CD4-positive, alpha-beta T cell treated with Interleukin-15 for 4 hours (primary cell): ENCODE results near the gene SCN5A.

Experiments used
- DNase-seq: peaks from one replicate; pipeline ENCODE4 v3.0.0-alpha.2; 2020; ENCODE audit warnings: low spot score

Gene SCN5A

DNA sequence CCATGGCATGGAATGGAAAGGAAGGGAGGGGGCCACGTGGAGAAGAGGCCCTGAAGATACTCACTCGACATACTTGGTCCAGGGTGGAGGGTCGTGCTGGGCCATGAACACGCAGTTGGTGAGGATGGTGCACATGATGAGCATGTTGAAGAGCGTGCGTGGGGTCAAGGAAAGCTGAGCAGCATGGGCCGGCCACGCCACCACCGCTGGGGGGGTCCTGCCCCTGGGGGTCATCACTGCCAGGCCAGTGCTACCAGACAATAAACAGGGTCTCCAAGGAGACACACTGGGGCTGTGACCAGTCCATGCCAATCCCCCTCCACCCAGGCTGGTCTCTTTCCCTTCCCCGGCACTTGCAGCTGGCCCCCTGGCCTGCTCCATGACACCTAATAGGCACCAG, 27.2 kb downstream of the SCN5A start:
- DNase-seq, result no peak

DNA sequence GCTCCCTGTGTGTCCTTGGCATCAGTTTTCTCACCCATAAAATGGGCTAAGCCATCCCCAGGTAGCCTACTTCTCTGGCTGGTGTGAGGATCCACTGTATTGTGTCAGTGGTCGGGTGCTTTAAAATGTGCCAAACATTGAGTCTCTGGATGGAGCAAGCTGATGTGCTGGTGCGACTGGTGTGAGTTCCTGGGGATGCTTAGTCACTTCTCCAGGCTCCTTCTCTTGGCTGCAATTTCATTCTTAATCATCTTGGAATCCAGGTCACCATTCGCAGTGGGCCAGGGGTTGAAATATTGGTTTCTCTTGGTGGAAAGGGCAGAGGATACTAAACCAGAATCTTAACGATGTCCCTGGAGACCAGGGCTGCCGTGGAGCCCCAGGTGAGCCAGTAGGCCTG, 29.3 kb downstream of the SCN5A start:
- DNase-seq, result no peak

DNA sequence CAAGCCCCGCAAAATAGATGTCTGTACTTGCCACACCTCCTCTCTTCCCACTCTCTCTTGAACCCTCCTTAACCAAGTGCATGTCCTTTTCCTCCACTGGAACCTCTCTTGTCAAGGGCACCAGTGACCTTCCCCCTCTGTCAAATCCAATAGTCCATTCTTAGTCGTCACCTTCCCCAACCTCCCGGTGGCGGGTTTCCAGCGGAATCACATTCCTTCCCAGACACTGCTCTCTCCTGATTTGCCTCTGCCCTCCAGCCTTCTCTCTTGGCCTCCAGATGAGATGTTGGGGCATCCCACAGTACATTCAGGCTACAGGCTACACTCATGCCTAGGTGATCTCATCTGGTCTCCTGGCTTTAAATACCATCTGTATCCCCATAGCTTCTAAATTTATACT, 31.1 kb downstream of the SCN5A start:
- DNase-seq, result no peak

DNA sequence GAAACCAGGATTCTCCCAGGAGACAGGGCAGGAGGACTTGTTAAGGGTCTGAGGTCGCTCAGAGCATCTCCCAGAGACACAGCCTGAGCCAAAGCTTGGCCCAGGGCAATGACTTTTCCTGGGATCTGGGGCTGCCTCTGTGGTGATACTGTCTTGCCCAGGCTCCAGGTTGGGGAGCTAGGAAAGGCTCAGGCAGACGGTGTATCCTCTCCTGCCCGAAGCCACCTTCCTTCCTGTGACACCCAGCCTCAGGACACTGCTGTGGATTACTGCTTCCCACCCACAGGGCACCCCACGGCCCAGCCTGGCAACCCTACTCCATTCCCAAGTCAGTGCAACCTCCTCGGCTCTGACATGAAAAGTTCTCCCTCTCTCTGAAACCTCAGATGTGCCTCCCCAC, 31.9 kb downstream of the SCN5A start:
- no peak for DNase-seq

DNA sequence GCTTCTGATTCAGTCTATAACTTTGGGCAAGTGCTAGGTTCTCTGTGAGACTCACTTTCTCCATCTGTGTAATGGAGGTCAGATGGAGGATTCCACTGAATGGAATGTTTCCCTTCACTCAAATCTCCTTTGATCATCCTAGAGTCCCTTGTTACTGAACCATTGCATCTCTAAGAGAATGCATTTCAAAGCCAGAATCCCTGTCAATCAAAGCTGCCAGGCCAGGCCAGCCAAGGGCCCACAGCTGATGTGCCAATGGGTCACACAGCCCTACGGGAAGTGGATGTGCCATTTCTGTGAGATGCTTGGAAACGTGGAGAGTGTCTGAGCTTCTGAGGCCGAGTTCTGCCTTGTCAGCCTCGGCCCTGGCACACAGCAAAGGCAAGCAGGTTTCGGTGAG, 32.4 kb downstream of the SCN5A start:
- no peak for DNase-seq

DNA sequence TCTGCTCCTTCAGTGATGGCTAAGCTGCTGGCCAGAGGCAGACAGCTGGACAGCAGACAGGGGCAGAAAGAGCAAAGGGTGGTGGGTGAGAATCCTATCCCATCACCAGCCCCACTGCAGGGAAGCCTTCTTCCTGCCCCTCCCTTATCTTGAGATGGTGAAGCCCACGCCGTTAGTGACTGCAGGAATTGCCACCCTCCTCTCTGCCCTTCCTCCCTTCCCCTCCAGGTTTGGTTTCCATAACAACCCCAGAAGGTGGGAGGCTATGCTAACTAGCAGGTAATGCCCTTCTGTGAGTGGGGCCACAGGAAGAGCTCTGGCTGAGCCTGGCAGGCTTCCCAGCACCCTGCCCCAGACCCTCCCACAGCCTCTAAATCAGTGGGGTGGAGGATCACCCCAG, 32.8 kb downstream of the SCN5A start:
- DNase-seq, result no peak

DNA sequence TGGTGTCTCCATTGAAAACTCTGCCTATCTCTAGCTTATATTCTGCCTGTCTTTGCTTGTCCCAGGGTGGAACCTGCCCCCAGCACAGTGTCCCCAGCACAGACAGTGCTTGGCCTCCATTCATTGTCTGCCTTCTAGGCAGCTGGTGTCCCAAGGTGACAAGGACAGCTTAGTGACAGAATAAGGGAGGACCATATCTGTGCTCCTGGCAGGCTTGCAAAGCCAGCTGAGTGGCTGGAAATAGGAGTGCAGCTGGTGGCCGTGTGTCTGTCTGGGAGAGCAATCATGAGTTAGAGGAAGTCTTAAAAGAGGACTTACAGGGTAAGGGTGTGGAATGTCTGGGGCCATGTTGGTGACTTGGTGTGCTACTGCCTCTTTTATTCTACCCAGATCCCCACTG, 33.4 kb downstream of the SCN5A start:
- no peak for DNase-seq

DNA sequence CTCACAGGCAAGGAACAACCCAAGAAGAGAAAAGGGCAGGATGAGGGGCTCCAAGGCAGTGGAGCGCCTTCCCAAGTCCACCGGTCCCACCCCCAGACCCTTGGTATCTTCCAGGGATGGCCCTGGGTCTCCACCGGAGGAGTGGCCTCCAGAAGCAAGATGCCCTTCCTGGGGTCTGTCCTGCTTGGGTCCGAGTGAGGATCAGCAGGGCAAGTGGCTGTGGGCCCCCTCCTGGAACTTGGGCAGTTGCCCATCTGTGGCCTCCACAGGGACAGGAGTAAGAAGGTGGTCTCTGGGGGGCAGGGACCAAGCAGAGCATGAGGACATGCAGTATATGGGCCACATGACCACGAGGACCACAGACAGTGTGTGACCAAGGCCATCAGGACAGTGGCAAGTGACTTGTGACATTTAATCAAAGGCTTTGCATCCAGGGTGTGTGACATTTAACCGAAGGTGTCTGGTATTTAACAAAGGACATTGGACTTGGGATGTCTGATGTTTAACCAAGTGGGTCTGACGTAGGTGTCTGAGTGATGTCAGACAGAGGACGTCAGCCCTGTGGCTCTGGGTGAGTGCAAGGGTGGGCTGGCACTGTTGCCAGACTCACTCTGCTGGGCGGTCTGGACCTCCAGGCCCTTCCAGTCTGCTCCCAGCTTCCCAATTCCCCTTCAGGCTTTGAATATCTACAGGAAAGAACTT, 34.7 kb downstream of the SCN5A start:
- DNase-seq, result no peak

DNA sequence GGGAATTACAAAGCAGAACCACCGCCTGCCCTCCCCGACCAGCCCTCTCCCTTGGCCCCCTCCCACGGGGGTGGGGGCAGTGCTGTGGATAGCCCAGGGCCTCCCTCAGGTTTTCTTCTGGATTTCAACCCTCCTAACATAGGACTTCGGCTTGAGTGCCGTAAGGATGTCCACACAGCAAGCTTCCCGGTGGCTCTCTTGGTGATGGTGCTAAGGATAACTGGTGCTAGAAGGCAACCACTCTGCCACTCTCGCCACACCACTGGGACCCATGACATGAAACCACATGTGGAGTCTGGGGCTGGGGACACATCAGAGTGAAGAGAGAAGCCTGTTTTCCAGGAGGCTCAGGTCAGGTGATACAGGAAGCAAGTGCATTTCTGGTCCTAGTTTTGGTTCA, 35.4 kb downstream of the SCN5A start:
- DNase-seq, result no peak

DNA sequence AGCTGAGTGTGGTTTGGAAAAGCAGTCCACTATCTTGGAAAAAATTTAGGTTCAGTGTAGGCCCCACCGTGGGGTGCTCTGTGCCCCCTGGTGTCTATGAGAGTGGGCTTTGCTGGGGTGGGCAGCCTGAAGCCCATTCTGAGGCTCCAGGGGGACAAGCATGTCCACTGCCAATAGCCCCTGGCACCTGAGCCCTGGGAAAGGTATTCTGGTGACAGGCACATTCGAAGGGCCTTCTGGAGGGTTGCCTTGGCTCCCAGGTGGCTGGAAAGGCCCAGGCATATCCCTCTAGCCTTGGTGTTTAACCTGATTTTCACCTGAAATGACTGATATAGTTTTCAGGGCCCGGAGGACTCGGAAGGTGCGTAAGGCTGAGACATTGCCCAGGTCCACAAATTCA, 36.1 kb downstream of the SCN5A start:
- DNase-seq, result no peak

DNA sequence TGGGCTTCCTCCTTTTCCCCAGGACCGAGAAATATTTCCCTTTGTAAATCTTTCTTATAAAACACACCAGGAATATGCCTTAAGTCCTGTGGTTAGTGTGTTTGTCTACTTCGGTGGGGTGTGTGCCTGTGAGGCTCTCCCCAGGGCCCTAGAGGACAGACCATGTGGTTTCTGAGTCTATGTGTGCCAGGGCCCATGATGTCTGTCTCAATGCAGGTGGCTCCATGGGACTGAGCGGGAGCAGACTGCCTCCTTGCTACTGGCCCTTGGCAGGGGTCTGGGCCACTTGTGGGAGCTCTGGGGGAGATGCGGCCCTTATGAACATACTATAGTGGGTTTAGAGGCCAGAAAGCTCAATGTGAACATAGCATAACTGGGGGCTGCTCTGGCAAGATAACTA, 37.6 kb downstream of the SCN5A start:
- no peak for DNase-seq

DNA sequence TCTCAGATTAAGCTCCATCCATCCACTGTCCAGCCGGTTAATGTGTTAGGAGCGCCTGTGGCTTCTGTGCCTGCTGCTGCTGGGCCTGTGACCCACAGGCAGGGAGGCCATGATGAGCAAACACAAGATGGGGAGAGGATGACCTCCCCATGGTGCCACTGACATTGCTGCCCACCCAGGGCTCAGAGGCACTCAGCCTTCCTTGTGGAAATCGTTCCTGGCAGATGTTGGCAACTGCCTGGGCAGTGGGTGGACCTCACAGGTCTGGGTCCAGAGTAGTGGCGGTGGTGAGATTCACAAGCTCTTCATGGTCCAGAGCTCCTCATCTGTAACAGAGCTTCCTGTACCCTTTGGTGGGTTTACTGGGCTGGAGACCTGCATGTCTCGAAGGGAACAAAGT, 38.6 kb downstream of the SCN5A start:
- no peak for DNase-seq

DNA sequence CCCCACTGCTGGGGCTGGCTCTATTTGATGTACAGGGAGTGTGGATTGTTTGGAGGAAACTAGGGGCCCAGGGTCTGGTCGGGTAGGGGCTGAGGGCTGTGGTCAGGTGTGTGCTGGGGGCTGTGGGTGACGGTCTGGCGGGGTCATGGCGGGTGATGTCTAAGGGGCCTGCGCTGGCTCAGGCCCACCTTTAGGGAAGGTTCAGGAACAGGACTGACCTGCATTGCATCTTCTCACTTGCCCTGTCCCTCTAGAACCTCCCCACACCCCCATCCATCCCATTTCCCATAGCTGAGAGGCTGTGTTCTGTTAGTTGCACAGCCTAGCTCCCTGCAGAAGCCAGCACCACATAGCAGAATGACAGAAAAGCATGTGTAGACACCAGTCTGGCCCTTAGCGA, 39.1 kb downstream of the SCN5A start:
- no peak for DNase-seq

DNA sequence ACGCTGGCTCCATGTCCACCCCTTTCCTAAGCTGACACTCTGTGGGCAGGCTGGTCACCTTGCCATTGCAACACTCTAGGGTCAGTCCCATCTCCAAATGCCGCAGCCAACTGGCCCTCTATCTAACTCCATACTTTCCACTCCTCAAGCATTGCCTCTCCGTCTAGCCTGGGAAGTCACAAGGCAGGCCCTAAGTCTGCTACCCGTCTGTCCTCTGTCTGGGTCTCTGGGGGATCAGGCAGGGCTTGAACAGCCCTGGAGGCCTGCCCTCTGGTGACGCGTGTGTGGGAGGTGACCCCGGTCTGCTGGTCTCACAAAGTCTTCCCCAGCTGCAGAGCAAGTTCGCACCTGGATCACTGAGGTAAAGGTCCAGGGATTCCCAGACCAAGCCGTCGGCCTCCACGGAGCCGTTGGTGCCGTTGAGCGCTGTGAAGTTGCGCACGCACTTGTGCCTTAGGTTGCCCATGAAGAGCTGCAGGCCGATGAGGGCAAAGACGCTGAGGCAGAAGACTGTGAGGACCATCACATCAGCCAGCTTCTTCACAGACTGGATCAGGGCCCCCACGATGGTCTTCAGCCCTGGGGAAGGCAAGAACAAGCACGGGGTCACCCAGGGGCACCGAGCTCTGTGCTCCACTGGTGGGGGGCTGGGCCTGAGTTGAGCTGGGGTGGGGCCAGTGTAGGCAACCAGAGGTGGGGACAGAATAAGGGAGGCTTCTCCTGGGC, 39.9 kb downstream of the SCN5A start:
- DNase-seq, result no peak

DNA sequence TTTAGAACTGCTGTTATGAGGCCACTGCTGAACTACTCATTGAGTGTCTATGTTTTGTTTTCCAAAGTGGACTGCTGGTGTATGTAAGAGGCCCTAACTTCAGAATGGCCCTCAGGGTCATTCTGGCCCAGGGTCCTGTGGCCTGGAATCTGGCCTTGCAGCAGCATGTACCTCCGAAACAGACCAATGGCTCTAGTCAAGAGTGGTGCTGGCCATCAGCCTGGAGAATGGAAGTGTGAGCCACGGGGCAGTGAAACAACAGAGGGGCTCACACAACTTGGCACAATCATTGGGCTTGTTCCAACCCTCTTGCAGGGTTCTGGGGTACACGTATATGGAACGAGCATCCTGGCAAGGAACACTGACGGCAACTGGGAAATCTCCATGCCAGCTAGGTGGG, 40.5 kb downstream of the SCN5A start:
- DNase-seq, result no peak

DNA sequence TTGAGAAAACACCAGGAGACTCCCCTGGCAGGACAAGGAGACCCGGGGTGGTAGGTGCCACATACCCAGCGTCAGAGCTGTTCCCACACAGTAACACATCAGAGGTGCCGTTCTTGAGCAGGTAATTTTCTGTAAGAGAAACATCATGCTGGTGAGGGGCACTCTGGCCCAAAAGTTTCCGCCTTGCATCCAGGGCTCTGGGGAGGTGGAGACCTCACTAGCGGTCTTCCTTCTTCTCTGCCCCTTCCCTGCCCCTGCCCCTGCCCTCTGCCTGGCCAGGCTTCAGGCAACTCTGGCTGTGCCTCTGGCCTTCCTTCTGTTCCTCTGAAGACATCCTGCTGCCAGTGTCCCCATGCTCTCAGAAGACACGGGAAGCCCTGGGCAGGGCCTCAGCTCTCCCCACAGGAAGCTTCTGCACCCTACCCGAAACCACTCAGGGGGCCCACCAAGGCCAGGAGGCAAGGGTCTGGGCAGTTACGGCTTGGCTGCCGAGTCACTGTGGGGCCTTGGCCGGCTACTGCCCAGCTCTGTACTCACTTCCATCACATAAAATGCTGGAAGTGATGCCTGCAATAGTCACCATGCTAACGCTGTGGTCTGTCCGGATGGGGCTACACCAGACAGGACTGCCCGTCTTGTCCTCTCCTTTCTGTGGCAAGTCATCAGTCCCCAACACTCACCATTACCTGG, 41.3 kb downstream of the SCN5A start:
- no peak for DNase-seq

DNA sequence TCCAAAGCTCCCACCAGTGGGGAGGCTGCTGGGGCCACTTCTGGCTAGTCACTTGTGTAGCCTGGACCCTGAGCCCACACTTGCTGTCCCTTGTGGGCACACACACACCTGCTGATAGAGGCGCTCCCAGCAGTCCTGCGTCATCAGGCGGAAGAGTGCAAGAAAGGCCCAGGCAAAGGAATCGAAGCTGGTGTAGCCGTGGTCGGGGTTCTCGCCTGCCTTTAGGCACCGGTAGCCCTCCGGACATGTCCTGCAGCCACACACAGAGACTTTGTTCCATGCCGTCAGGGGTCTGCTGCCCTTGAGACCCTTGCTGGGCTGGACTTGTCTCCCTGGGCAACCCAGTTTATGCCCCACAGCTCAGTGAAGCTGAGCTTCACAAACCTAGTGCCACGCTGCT, 42.9 kb downstream of the SCN5A start:
- DNase-seq, result no peak

DNA sequence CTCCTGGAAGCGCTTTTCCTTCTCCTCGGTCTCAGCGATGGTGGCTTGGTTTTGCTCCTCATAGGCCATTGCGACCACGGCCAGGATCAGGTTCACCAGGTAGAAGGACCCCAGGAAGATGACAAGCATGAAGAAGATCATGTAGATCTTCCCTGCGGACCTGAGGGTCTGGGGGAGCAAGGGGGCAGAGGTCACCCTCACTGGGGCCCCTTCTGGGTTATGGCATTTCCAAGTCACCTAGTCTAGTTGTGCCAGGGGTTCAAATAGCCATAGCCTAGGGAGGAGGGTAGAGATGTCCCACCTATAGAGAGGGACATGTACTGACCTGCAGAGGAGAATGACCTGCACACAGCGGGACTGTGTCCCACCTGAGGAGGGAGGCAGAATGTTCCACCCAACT, 43.5 kb downstream of the SCN5A start:
- DNase-seq, result no peak

DNA sequence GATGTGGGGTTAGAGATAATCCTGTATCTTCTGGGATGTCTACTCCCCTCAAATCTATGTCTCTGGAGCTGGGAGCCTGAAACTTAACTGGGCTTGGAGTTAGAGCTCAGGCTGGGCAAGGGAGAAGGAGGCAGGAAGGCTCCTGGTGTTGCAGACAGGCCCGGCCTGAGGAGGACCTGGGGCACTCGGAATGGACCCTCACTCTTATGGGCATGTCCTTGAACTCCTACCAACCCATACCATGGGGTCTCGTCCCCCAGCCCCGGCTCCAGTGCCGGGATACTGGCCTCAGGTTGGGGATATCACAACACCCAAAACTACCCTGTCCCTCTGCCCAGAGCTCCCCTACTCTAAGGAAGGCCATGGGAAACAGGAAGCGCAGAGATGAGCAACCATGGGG, 45.2 kb downstream of the SCN5A start:
- no peak for DNase-seq

DNA sequence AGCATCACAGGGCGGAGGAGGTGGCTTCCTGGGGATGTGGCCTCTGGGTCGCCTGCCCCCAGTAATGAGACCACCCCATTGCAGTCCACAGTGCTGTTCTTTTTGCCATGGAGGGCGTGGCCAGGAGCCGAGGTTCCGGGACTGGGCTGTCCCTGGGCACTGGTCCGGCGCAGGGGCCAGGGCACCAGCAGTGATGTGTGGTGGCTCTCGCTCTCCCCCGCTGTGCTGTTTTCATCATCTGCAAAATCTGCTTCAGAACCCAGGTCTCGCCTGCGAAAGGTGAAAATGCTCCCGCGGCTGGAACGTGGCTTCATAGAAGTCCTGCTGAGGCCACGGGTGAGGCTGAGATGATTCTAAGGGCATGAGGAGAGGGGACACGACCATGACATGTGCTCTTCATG, 45.8 kb downstream of the SCN5A start:
- no peak for DNase-seq

DNA sequence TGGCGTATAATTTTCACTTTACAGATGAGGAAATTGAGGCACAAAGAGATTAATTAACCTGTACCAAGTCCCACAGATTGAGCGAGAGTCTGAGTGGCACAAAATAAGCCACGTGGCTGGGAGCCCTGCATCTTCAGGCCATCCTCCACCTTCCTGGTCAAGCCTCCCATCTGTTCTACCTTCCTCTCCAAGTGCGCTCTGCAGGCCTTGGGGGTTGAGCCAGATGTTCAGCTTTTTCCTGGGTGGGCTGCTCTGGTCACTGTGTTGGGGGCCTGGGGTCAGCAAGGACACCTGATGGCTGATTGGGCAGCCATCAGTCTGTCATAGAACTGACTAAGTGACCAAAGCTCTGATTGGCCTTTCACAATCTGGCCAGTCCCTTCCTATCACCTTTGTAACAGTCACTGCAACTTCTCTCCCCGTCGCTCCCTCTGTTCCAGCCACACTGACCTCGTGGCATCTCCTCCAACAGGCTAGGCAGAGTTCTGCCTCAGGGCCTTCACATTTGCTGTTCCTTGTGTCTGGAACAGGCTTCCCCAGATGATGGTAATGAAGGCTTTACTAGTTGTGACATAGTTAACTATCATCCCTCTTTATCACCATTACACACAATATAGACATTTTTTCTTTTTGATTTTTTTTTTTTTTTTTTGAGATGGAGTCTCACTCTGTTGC, 46.8 kb downstream of the SCN5A start:
- no peak for DNase-seq

DNA sequence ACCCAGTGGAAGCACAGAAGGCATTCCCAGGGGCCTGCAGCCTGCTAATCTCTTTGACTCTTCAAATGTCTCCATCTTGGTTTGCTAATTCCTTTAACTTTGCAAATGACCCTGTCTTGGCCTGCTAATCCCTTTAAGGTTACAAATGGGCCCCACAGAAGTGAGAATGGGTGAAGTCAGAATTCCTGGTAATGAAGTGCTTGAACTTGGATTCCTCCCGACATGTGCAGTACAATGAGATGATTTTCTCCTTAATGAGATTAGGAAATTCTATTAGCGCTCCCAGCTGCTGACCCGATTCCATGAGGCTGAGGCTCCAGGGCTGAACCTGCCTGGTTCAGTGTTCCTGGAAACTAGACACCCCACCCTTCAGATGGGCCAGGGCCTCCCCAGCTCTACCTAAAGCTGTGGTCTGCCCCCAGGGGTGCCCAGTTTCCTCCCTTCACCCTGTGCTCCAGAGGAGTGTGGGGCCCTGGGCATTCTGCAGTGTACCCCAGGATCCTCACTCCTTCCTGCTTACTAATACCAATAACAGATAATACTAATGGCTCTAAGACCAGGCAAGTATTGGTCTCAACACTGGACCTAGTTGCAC, 47.4 kb downstream of the SCN5A start:
- no peak for DNase-seq

DNA sequence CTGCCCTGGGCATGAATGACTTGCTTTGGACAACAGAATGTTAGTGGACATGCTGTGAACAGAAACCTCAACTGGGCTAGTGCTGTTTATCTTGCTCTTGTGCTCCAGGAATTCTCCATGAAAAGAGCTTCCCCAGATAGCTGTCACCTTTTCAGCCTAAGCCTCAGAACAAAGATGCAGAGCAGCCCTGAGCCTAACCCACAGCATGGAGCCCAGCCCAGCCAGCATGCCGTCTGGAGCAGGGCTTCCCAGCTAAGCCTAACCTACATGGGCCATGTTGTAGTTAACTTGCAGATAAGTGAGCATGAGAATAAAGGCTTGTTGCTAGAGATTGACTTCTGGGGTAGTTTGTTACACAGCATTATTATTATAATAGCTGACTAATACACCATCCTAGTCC, 48.9 kb downstream of the SCN5A start:
- DNase-seq, result no peak
